GM18867 (cell line): Measurements from ENCODE around the gene PYURF.
"Not testable (repeated sequence)": the region's sequence is repeated elsewhere in the genome, so short reads cannot be mapped to it uniquely, and the experiment has no call there.

Experiments used
- ATAC-seq: cut with Tn5 transposase; IDR thresholded peaks from one replicate; pipeline ENCODE4 v1.9.1; 2021; ENCODE audit warnings: mild to moderate bottlenecking, moderate library complexity; ENCODE audit not compliant: unreplicated experiment

PYURF gene, protein sequence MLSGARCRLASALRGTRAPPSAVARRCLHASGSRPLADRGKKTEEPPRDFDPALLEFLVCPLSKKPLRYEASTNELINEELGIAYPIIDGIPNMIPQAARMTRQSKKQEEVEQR

DNA sequence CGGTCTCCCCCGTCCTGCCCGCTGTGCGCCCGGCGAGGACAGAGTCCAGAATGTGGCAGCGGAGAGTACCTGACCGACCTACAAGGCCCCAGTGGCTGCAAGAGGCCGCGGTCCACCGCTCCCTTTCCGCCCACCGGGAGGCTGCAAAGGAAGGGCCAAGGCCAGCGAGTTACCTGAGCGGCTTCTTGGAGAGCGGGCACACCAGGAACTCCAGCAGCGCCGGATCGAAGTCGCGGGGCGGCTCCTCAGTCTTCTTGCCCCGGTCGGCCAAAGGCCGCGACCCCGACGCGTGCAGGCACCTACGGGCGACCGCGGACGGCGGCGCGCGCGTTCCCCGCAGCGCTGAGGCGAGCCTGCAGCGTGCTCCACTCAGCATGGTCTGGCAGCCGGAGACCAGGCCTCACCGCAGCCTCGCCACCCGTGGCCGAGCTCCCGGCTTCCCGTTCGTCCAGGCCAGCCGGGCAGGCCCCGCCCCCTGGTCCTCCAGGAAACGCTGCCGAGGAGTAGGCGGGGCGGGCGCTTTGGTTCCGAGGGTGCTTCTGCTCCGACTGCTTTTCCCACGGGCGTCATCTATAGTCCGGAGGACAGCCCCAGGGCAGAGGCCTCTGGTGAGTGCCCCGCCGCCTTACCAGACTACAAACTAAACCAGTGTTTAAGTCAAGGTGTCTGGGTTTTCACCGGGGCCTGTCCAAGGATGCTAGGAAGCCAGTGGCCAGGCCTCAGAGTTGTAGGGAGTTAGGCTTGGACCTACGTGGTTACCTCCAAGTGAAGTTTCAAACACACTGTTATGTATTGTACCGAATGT, at the start of gene PYURF:
PYURF (minus strand) TSS at position 452 of the 805 bp plus-strand sequence; CDS start at position 376, 76 bp downstream.
- peak; percentile 70 for ATAC-seq

- no peak for ATAC-seq
These were observed 46.4 kb upstream of the PYURF start for GRCh38 chr4:88570001-88570400.

DNA sequence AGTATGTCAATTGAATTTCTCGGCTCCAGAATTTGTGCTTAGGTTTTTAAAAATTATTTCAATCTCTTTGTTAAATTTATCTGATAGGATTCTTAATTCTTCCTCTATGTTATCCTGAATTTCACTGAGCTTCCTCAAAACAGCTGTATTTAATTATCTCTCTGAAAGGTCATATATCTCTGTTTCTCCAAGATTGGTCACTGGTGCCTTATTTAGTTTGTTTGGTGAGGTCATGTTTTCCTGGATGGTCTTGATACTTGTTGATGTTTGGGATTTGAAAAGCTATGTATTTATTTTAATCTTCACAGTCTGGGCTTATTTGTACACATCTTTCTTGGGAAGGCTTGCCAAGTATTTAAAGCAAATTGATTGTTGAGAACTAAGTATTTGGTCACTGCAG, 44.0 kb upstream of the PYURF start:
- ATAC-seq, result no peak

GRCh38 chr4:88549815-88550214, 26.2 kb upstream of the PYURF start:
- no peak for ATAC-seq

- not testable (repeated sequence) for ATAC-seq
These were observed 15.9 kb upstream of the PYURF start for GRCh38 chr4:88539322-88540068.

DNA sequence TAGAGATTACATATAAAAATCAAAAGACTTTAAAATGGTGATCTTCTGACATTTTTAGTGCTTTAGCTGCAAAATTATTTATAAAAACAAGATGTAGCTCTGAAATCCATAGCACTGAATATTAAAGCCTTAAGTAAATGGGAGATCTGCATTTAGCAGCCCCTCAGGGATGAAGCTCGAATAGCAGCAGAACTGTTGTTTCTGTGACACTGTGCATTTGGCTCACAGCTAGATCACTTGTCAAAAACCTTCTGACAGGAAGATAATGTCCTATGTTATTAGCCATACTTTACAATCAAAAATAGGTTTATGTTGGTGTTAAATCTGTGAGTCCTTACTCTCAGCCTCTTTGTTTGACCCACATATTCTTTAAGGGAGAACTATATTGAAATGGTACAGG, 14.1 kb upstream of the PYURF start:
- no peak for ATAC-seq

GRCh38 chr4:88535090-88535755, 11.6 kb upstream of the PYURF start:
- ATAC-seq, result no peak

- ATAC-seq, result no peak
These were observed 10.6 kb upstream of the PYURF start for GRCh38 chr4:88533937-88534750.

DNA sequence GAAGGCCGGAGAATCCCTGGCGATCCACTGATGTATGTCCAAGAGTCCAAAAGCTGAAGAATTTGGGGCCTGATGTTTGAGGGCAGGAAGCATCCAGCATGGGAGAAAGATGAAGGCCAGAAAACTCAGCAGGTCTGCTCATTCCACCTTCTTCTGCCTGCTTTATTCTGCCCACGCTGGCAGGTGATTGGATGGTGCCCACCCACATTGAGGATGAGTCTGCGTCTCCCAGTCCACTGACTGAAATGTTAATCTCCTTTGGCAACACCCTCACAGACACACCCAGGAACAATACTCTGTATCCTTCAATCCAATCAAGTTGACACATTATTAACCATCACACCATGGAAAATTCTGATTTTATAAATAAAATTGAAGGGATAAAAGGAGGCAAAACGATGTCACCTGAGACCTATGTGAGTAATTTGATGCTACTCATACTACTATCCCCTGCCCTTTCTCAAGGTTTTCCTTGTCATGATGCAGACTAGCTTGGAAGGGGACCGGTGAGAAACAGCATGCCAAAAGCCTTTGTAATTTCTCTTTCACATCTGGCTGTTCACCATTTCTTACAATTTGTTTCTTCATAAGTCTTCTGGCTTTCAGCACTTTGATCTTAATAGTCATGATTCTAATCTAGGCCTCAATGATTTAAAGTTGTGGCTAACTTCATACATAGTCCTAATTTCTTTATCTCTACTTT, 9.7 kb upstream of the PYURF start:
- ATAC-seq, result no peak

DNA sequence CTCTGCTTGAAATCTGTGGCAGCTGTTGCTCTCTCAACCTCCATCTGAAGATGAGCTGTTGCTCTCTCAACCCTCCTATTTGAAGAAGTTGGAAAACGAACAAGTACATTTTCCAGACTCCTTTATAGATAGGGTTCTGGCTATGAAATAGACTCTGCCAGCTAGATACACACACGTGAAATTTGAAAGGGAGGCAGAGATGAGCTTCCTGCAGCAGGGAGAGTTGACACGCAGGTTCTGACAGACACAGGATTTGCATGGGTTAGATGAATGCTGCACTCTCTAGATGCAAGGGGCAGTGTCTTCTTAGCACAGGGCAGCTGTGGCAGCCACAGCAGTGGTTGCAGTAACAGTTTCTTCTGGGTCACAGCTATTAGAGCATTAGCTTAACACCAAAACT, 8.0 kb upstream of the PYURF start:
- ATAC-seq, result peak; percentile 21

- no peak for ATAC-seq
These were observed 5.3 kb upstream of the PYURF start for GRCh38 chr4:88528861-88529260.

- peak; percentile 66 for ATAC-seq
These were observed 4.2 kb upstream of the PYURF start for GRCh38 chr4:88527787-88528186.

DNA sequence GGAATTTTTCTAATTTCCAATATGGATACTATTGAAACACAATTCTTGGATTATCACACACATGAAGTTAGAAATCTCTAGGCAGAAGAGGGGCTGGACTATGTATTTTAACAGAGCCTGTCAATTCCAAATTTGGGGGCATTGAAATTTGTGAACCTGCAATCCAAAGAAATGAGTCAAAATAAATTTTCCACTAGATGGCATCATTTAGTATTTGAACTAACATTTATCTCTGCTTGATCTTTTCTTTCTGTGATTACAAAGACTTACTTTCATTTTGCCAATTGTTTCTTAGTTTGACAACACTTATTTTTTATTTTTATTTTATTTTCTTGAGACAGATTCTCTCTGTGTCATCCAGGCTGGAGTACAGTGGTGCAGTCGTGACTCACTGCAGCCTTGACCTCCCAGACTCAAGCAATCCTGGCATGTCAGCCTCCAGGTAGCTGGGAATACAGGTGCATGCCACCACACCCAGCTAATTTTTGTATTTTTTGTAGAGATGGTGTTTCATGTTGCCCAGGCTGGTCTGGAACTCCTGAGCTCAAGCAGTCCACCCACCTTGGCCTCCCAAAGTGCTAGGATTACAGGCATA, 2.7 kb upstream of the PYURF start:
- no peak for ATAC-seq

DNA sequence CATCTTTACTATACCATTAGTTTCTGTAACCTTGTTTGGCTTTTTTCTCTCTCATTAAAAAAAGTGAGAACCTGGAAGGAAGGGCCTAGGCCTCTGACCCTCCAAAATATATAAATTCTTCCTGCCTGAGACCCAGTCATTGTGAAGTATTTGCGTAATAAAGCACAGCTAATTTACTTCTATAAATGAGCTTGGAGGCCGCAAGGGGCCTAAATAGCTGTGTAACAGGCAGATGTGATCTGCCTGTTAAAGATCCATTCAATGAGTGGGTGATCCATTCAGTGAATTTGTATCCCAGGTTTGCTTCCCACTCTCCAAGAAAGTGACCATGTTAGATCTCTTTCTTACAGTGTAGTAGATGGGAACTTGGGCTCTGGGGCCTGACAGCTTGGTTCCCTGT, 595 bp upstream of the PYURF start:
- no peak for ATAC-seq

- ATAC-seq, result peak; percentile 23
These were observed 763 bp downstream of the PYURF start for GRCh38 chr4:88522702-88523324.

- ATAC-seq, result no peak
These were observed 4.7 kb downstream of the PYURF start for GRCh38 chr4:88518911-88519310.

DNA sequence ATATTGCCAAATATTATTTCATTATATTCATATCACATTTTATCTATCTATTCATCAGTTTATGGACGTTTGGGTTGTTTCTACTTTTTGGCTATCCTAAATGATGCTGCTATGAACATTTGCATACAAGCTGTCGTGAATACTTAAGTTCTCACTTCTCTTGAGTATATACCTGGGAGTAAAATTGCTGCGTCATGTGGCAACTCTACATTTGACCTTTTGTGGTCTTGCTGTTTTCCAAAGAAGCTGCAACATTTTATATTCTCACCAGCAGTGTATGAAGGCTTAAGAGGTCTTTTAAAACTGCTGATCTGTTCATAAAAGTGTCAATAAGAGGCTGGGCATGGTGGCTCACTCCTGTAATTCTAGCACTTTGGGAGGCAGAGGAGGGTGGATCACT, 5.8 kb downstream of the PYURF start:
- ATAC-seq, result no peak

GRCh38 chr4:88516746-88517145, 6.8 kb downstream of the PYURF start:
- ATAC-seq, result no peak
